Fibroblast of the aortic adventitia (primary cell): ENCODE data around the gene TIAM1. TPM values are rescaled to one million over a fixed set of nuclear protein-coding genes. Genes with fewer than 3 reads are reported as not detected.
A peak's percentile ranks its signal among the peaks of the same experiment; 100 is the strongest.

Experiments used
- DNase-seq: peaks from one replicate; pipeline ENCODE4 v3.0.0-alpha.2; 2010; ENCODE audit warnings: low read depth
- H3K4me3 ChIP-seq: 2 replicates; pipeline ENCODE4 v1.5.1; 2011; ENCODE audit warnings: low read depth, mild to moderate bottlenecking, control low read depth, low read length, moderate library complexity
- CTCF ChIP-seq: IDR thresholded peaks from 2 replicates; pipeline ENCODE4 v1.5.1; 2011; ENCODE audit warnings: mild to moderate bottlenecking, low read length, control low read depth, inconsistent platforms; ENCODE audit not compliant: insufficient read depth
- total RNA-seq: library from RNA; depleted of rRNA; stranded (reverse); fragments of >200 nt; gene quantifications from 2 replicates; pipeline ENCODE4 v1.2.3, GENCODE V29; 2012; ENCODE audit warnings: low replicate concordance

Gene TIAM1
- total RNA-seq, 1 donor = 15.1 TPM

- no peak for TF ChIP-seq CTCF
- H3K4me3 ChIP-seq = peak overlapping the region; percentile 26
- DNase-seq = peak; percentile 52
Measured at GRCh38 chr21:31265366-31266013, 78.6 kb downstream of the TIAM1 start.

- no peak for DNase-seq
- H3K4me3 ChIP-seq = no peak overlapping the region
- peak; percentile 9 for TF ChIP-seq CTCF
Measured at GRCh38 chr21:31264574-31264973, 79.5 kb downstream of the TIAM1 start.

- no peak for TF ChIP-seq CTCF
- DNase-seq = no peak
- H3K4me3 ChIP-seq = no peak overlapping the region
Measured at GRCh38 chr21:31262728-31263127, 81.3 kb downstream of the TIAM1 start.

GRCh38 chr21:31261759-31262158 is 82.3 kb downstream of the TIAM1 start:
- DNase-seq = no peak
- H3K4me3 ChIP-seq = no peak overlapping the region
- no peak for TF ChIP-seq CTCF

GRCh38 chr21:31260790-31261189 is 83.3 kb downstream of the TIAM1 start:
- DNase-seq = peak; percentile 37
- no peak overlapping the region for H3K4me3 ChIP-seq
- TF ChIP-seq CTCF = no peak

- no peak overlapping the region for H3K4me3 ChIP-seq
- no peak for TF ChIP-seq CTCF
- no peak for DNase-seq
Measured at GRCh38 chr21:31258073-31258472, 86.0 kb downstream of the TIAM1 start.

GRCh38 chr21:31257265-31257664 is 86.8 kb downstream of the TIAM1 start:
- peak; percentile 13 for DNase-seq
- H3K4me3 ChIP-seq = no peak overlapping the region
- no peak for TF ChIP-seq CTCF
